ENCODE measurements around the gene CLPX.

The CLPX gene

GRCh38 chr15:65207280-65207840, 22.2 kb upstream of the CLPX start:
- Histone ChIP-seq H3K79me2 (ENCODE audit: control insufficient read depth, insufficient read depth, low read length, unreplicated experiment) (no peaks in the 10 kb centered on the region), H3K36me3 (ENCODE audit: insufficient read depth, low read length) (no peaks in the 10 kb centered on the region), H3K4me3 (ENCODE audit: low read depth, low read length) (no peak overlapping the region), H3K27me3 (ENCODE audit: insufficient read depth, low read length) (peaks cover 5% of the 10 kb centered on the region; the same call in 1 of the 2 replicates), H3K27ac (ENCODE audit: low read depth, low read length) (no peak overlapping the region), H3K4me1 (ENCODE audit: control insufficient read depth, insufficient read depth, low read length, unreplicated experiment) (peaks cover 7% of the 10 kb centered on the region), H2AFZ (ENCODE audit: low read length, unreplicated experiment) (no peak overlapping the region)

GRCh38 chr15:65206750-65207149, 21.6 kb upstream of the CLPX start:
- no peak overlapping the region for H2AFZ ChIP-seq (ENCODE audit: low read length, unreplicated experiment)
- peaks cover 5% of the 10 kb centered on the region; the same call in 1 of the 2 replicates for H3K27me3 ChIP-seq (ENCODE audit: insufficient read depth, low read length)
- no peaks in the 10 kb centered on the region for H3K36me3 ChIP-seq (ENCODE audit: insufficient read depth, low read length)
- peaks cover 4% of the 10 kb centered on the region for H3K4me1 ChIP-seq (ENCODE audit: control insufficient read depth, insufficient read depth, low read length, unreplicated experiment)
- H3K4me3 ChIP-seq (ENCODE audit: low read depth, low read length) = no peak overlapping the region
- no peak overlapping the region for H3K27ac ChIP-seq (ENCODE audit: low read depth, low read length)
- no peaks in the 10 kb centered on the region for H3K79me2 ChIP-seq (ENCODE audit: control insufficient read depth, insufficient read depth, low read length, unreplicated experiment)

GRCh38 chr15:65204931-65205660, 20.0 kb upstream of the CLPX start:
- H3K27ac ChIP-seq (ENCODE audit: low read depth, low read length) = no peak overlapping the region
- H3K36me3 ChIP-seq (ENCODE audit: insufficient read depth, low read length) = no peaks in the 10 kb centered on the region
- H3K4me1 ChIP-seq (ENCODE audit: control insufficient read depth, insufficient read depth, low read length, unreplicated experiment) = no peaks in the 10 kb centered on the region
- H3K27me3 ChIP-seq (ENCODE audit: insufficient read depth, low read length) = peaks cover 10% of the 10 kb centered on the region; the same call in 1 of the 2 replicates
- no peak overlapping the region for H2AFZ ChIP-seq (ENCODE audit: low read length, unreplicated experiment)
- no peaks in the 10 kb centered on the region for H3K79me2 ChIP-seq (ENCODE audit: control insufficient read depth, insufficient read depth, low read length, unreplicated experiment)
- H3K4me3 ChIP-seq (ENCODE audit: low read depth, low read length) = no peak overlapping the region

- Histone ChIP-seq H3K4me1 (ENCODE audit: control insufficient read depth, insufficient read depth, low read length, unreplicated experiment) (no peaks in the 10 kb centered on the region), H3K4me3 (ENCODE audit: low read depth, low read length) (no peak overlapping the region), H2AFZ (ENCODE audit: low read length, unreplicated experiment) (no peak overlapping the region), H3K79me2 (ENCODE audit: control insufficient read depth, insufficient read depth, low read length, unreplicated experiment) (no peaks in the 10 kb centered on the region), H3K27ac (ENCODE audit: low read depth, low read length) (no peak overlapping the region), H3K36me3 (ENCODE audit: insufficient read depth, low read length) (no peaks in the 10 kb centered on the region), H3K27me3 (ENCODE audit: insufficient read depth, low read length) (peaks cover 10% of the 10 kb centered on the region; the same call in 1 of the 2 replicates)
Observed at GRCh38 chr15:65204236-65204930, 19.2 kb upstream of the CLPX start.

- H3K36me3 ChIP-seq (ENCODE audit: insufficient read depth, low read length) = no peaks in the 10 kb centered on the region
- H3K4me3 ChIP-seq (ENCODE audit: low read depth, low read length) = no peak overlapping the region
- no peak overlapping the region for H3K27ac ChIP-seq (ENCODE audit: low read depth, low read length)
Observed at GRCh38 chr15:65201918-65202317, 16.8 kb upstream of the CLPX start.

GRCh38 chr15:65198571-65198970, 13.4 kb upstream of the CLPX start:
- peaks cover 10% of the 10 kb centered on the region; the same call in 1 of the 2 replicates for H3K27me3 ChIP-seq (ENCODE audit: insufficient read depth, low read length)
- no peaks in the 10 kb centered on the region for H3K36me3 ChIP-seq (ENCODE audit: insufficient read depth, low read length)
- no peak overlapping the region for H3K4me3 ChIP-seq (ENCODE audit: low read depth, low read length)
- no peak overlapping the region for H2AFZ ChIP-seq (ENCODE audit: low read length, unreplicated experiment)
- H3K4me1 ChIP-seq (ENCODE audit: control insufficient read depth, insufficient read depth, low read length, unreplicated experiment) = no peaks in the 10 kb centered on the region
- no peak overlapping the region for H3K27ac ChIP-seq (ENCODE audit: low read depth, low read length)
- H3K79me2 ChIP-seq (ENCODE audit: control insufficient read depth, insufficient read depth, low read length, unreplicated experiment) = no peaks in the 10 kb centered on the region

More at GRCh38 chr15:65201918-65202317, 16.8 kb upstream of the CLPX start:
- H3K79me2 ChIP-seq (ENCODE audit: control insufficient read depth, insufficient read depth, low read length, unreplicated experiment) = no peaks in the 10 kb centered on the region
- no peak overlapping the region for H2AFZ ChIP-seq (ENCODE audit: low read length, unreplicated experiment)
- H3K4me1 ChIP-seq (ENCODE audit: control insufficient read depth, insufficient read depth, low read length, unreplicated experiment) = no peaks in the 10 kb centered on the region
- H3K27me3 ChIP-seq (ENCODE audit: insufficient read depth, low read length) = peaks cover 10% of the 10 kb centered on the region; the same call in 1 of the 2 replicates

GRCh38 chr15:65197337-65197645, 12.1 kb upstream of the CLPX start:
- peaks cover 6% of the 10 kb centered on the region; the same call in 1 of the 2 replicates for H3K27me3 ChIP-seq (ENCODE audit: insufficient read depth, low read length)
- no peak overlapping the region for H3K4me3 ChIP-seq (ENCODE audit: low read depth, low read length)
- H3K36me3 ChIP-seq (ENCODE audit: insufficient read depth, low read length) = no peaks in the 10 kb centered on the region
- no peak overlapping the region for H2AFZ ChIP-seq (ENCODE audit: low read length, unreplicated experiment)
- H3K27ac ChIP-seq (ENCODE audit: low read depth, low read length) = no peak overlapping the region
- H3K4me1 ChIP-seq (ENCODE audit: control insufficient read depth, insufficient read depth, low read length, unreplicated experiment) = no peaks in the 10 kb centered on the region
- no peaks in the 10 kb centered on the region for H3K79me2 ChIP-seq (ENCODE audit: control insufficient read depth, insufficient read depth, low read length, unreplicated experiment)

- no peak overlapping the region for H3K27ac ChIP-seq (ENCODE audit: low read depth, low read length)
- H2AFZ ChIP-seq (ENCODE audit: low read length, unreplicated experiment) = no peak overlapping the region
Observed at GRCh38 chr15:65196637-65197336, 11.6 kb upstream of the CLPX start.

GRCh38 chr15:65195548-65195923, 10.4 kb upstream of the CLPX start:
- Histone ChIP-seq H3K36me3 (ENCODE audit: insufficient read depth, low read length) (no peaks in the 10 kb centered on the region), H3K27me3 (ENCODE audit: insufficient read depth, low read length) (peaks cover 5% of the 10 kb centered on the region; the same call in 1 of the 2 replicates), H3K27ac (ENCODE audit: low read depth, low read length) (no peak overlapping the region), H2AFZ (ENCODE audit: low read length, unreplicated experiment) (no peak overlapping the region), H3K4me1 (ENCODE audit: control insufficient read depth, insufficient read depth, low read length, unreplicated experiment) (no peaks in the 10 kb centered on the region), H3K79me2 (ENCODE audit: control insufficient read depth, insufficient read depth, low read length, unreplicated experiment) (no peaks in the 10 kb centered on the region), H3K4me3 (ENCODE audit: low read depth, low read length) (no peak overlapping the region)

More at GRCh38 chr15:65196637-65197336, 11.6 kb upstream of the CLPX start:
- Histone ChIP-seq H3K27me3 (ENCODE audit: insufficient read depth, low read length) (peaks cover 6% of the 10 kb centered on the region; the same call in 1 of the 2 replicates), H3K4me1 (ENCODE audit: control insufficient read depth, insufficient read depth, low read length, unreplicated experiment) (no peaks in the 10 kb centered on the region), H3K79me2 (ENCODE audit: control insufficient read depth, insufficient read depth, low read length, unreplicated experiment) (no peaks in the 10 kb centered on the region), H3K36me3 (ENCODE audit: insufficient read depth, low read length) (no peaks in the 10 kb centered on the region), H3K4me3 (ENCODE audit: low read depth, low read length) (no peak overlapping the region)

GRCh38 chr15:65194826-65195547, 9.8 kb upstream of the CLPX start:
- H3K27ac ChIP-seq (ENCODE audit: low read depth, low read length) = no peak overlapping the region
- H2AFZ ChIP-seq (ENCODE audit: low read length, unreplicated experiment) = no peak overlapping the region
- H3K27me3 ChIP-seq (ENCODE audit: insufficient read depth, low read length) = no peaks in the 10 kb centered on the region
- H3K4me3 ChIP-seq (ENCODE audit: low read depth, low read length) = no peak overlapping the region
- no peaks in the 10 kb centered on the region for H3K4me1 ChIP-seq (ENCODE audit: control insufficient read depth, insufficient read depth, low read length, unreplicated experiment)
- no peaks in the 10 kb centered on the region for H3K79me2 ChIP-seq (ENCODE audit: control insufficient read depth, insufficient read depth, low read length, unreplicated experiment)
- H3K36me3 ChIP-seq (ENCODE audit: insufficient read depth, low read length) = no peaks in the 10 kb centered on the region
